ENCODE data around the gene FAM117B.
"Not testable (repeated sequence)": the region's sequence is repeated elsewhere in the genome, so short reads cannot be mapped to it uniquely, and the experiment has no call there.

FAM117B gene

DNA sequence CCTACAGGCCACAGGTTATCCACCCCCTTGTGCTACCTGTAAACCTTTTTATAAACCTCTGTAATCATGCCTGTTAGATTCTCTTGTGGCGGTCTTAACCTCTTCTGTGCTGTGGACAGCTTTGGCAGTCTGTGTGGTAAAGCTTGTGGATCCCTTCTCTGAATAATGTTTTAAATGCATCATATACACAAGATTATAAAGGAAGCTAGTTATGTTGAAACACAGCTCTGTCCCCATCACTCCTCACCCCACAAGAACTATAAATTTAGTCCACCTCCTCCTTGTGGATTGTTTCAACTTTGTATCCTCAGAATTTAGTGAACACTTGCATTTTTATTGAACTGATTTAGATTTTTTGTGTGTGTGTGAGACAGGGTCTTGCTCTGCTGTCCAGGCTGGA lies 129.1 kb downstream of the FAM117B start:
- DNase-seq = no peak

GRCh38 chr2:202764991-202765390 lies 130.2 kb downstream of the FAM117B start:
- DNase-seq = no peak

DNA sequence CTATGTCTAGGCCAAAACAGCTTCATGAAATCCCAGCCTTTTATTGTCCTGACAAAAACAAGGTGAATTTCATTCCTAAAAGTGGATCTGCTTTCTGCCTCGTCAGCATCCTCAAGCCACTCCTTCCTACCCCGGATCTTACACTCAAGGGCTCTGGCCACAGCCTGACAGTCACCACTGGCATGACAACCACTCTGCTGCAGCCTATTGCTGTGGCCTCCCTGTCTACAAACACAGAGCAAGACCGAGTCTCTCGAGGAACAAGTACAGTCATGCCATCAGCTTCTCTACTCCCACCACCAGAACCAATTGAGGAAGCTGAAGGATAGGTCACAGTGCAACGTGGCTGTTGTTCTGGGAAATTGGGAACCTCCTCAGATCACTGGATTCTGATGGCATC lies 130.7 kb downstream of the FAM117B start:
- DNase-seq = no peak

- DNase-seq = no peak
Observed at GRCh38 chr2:202768273-202768672, 133.5 kb downstream of the FAM117B start.

- no peak for DNase-seq
Observed at GRCh38 chr2:202769201-202769600, 134.4 kb downstream of the FAM117B start.

- no peak for DNase-seq
Observed at GRCh38 chr2:202771336-202771735, 136.6 kb downstream of the FAM117B start.

- DNase-seq = no peak
Observed at GRCh38 chr2:202771741-202772460, 137.1 kb downstream of the FAM117B start.

GRCh38 chr2:202773301-202773973 lies 138.7 kb downstream of the FAM117B start:
- DNase-seq = no peak

- DNase-seq = no peak
Observed at GRCh38 chr2:202774104-202774503, 139.3 kb downstream of the FAM117B start.

DNA sequence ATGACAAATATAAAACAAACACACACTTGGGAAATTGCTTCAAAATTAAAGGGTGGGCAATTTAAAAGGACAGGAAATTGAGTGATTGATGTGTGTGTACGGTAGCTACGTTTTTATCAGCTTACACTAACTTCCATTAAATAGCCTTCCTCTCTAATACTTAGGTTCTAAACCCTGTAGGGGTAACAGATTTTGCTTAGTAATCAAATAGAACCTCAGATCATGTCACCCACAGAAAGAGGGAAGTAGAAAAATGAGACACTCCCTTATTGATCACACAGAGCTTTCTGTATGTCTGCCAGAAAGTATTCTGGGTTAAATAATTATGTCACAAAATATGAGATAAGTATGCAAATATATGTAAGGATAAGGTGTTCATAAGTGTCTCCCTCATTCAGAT lies 143.4 kb downstream of the FAM117B start:
- no peak for DNase-seq

DNA sequence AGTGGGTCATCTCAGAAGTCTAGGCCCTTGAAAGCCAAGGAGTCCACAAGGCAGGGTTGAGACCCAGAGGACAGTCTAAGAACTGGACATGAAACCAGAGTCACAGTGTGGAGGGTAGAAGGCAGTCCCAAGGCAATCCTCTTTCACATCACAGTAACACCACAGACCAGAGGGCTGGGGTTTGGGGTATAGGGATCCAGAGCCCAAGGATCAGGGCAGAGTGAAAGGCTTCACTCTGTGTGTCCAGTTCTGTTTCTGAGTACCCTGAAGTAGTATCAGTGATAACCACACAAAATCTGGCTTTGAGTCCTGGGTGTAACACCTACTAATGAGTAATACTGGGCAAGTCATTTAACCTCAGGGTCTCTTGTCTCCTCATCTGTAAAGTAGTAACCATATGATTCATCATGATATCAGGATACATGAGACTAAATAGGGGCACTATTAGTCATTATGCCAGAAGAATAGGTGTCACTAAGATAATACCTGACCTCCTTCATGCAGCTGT lies 145.8 kb downstream of the FAM117B start:
- no peak for DNase-seq

GRCh38 chr2:202782940-202783558 lies 148.3 kb downstream of the FAM117B start:
- no peak for DNase-seq

DNA sequence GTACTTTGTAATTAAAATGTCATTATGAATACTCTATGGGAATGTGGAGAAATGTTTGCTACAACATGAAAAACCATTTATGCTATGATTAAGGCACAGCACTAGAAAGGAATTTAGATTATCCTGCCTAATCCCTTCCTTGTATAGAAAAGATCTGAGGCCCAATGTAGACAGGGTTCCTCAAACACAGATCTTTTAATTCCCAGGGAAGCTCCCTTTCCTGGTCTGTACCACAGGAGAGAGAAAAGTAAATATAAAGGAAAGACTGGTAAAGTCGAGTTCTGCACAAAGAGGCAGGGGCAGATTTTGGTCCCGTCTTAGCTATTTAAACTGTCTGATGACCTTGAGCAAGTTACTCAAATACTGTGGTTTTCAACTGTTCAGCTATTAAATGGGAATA lies 152.1 kb downstream of the FAM117B start:
- no peak for DNase-seq

GRCh38 chr2:202790676-202791075 lies 155.9 kb downstream of the FAM117B start:
- DNase-seq = no peak

GRCh38 chr2:202797944-202798343 lies 163.2 kb downstream of the FAM117B start:
- DNase-seq = no peak

- DNase-seq = not testable (repeated sequence)
Observed at GRCh38 chr2:202805911-202806310, 171.1 kb downstream of the FAM117B start.

- DNase-seq = not testable (repeated sequence)
Observed at GRCh38 chr2:202807431-202808138, 172.8 kb downstream of the FAM117B start.

- DNase-seq = no peak
Observed at GRCh38 chr2:202808754-202809153, 174.0 kb downstream of the FAM117B start.

DNA sequence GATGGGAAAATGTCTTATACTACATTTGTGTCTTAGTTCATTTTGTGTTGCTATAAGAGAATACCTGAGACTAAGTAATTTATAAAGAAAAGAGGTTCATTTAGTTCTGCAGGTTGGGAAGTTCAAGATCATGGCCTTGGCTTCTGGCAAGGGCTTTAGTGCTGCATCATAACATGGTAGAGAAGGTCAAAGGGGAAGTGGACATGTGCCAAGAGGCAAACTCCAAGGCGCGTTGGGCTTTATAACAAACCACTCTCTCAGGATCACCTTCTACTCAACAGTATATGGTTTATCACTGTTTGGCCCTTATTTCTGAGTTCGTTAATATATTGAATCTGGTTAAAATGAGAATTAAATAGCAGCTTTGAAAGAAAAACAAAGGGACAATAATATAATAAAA lies 178.6 kb downstream of the FAM117B start:
- DNase-seq = no peak

DNA sequence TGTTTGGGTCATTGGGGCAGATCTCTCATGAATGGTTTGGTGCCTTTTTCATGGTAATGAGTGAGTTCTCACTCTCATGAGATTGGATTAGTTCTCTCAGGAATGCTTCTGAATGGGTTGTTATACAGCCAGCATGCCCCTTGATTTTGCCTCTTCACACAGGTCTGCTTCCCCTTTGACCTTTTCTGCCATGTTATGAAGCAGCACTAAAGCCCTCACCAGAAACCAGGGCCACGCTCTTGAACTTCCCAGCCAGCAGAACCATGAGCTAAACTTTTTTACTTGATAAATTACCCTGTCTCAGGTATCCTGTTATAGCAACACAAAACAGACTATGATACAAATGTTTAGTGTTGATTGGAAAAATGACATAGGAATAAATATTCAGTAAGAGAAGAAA lies 179.5 kb downstream of the FAM117B start:
- DNase-seq = no peak

DNA sequence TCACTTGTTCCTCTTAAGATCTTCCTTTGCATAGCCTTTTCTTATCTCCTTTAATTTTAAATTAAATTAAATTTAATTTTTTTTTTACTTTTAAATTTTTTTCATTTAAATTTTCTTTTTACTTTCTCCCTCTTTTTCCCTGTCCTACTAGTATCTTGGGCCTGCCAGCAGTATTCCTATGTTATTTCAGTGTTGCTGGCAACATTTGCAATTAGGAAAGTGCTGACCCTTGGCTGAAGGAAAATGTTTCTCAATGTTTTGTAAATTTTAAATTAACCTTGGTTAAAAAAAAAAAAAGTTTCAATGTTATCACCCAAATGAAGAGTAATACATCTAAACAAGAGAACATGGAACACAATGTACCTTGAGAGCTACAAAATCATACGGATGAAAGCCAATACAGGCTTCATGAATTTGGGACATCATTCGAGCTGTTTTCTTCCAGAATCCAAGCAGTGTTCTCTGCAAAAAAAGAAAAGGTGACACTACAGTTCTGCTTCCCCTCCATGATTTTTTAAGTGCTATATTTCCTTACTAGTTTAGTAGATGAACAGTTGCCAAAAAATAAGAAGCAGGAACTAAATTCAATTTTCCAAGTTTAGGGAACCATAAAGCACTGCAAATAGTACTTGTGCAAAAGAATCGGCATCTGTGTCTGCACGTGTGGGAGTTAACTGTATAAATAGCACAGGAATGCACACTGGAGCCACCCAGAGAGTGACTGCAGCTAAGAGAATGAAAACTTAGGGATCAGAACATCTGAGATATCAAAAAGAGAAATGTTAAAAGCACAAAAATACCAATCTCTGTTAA lies 181.0 kb downstream of the FAM117B start:
- DNase-seq = no peak

- DNase-seq = no peak
Observed at GRCh38 chr2:202817771-202818170, 183.0 kb downstream of the FAM117B start.
